HFFc6 (cell line): ENCODE results near the gene SCUBE1. TPM values are rescaled to one million over a fixed set of nuclear protein-coding genes. Genes with fewer than 3 reads are reported as not detected.

ENCODE experiments used
- DNase-seq: peaks from one replicate; pipeline ENCODE4 v3.0.0-alpha.2; 2018
- H3K27ac Mint-ChIP-seq: 2 replicates; pipeline ENCODE4 v1.8.0; 2020; ENCODE audit warnings: mild to moderate bottlenecking, mixed read lengths
- H3K27me3 Mint-ChIP-seq: 2 replicates; pipeline ENCODE4 v1.8.0; 2021; ENCODE audit warnings: mild to moderate bottlenecking, moderate library complexity, mixed read lengths; ENCODE audit not compliant: insufficient read depth
- H3K36me3 Mint-ChIP-seq: 2 replicates; pipeline ENCODE4 v1.8.0; 2021; ENCODE audit warnings: low read depth, mixed read lengths
- H3K4me1 Mint-ChIP-seq: 2 replicates; pipeline ENCODE4 v1.8.0; 2020; ENCODE audit warnings: low read depth, mixed read lengths
- H3K4me3 Mint-ChIP-seq: 2 replicates; pipeline ENCODE4 v1.8.0; 2020; ENCODE audit warnings: mild to moderate bottlenecking, moderate library complexity, mixed read lengths
- H3K9me3 Mint-ChIP-seq: 2 replicates; pipeline ENCODE4 v1.8.0; 2020; ENCODE audit warnings: mild to moderate bottlenecking, mixed read lengths
- total RNA-seq, 6 experiments: library from RNA; stranded (reverse); fragmentation: NEBNext Ultra II Directional; extraction: Animal tissue kit (Norgen Biotek cat#: 25700); gene quantifications; 2 replicates in 1 of 6; 3 replicates in 5 of 6; pipeline ENCODE4 v1.2.3, GENCODE V29; 2021
- TF ChIP-seq, protein P1 (sequence below): fragments of 200-600 bp; sonication (generic); IDR thresholded peaks from 2 replicates; pipeline ENCODE4 v1.5.0; 2021; ENCODE audit warnings: antibody characterized with exemption, mild to moderate bottlenecking

The SCUBE1 gene
- total RNA-seq, 6 experiments from 2014 or later = not detected

- Mint-ChIP-seq H3K4me1 (no peaks in the 10 kb centered on the region), H3K4me3 (no peak overlapping the region), H3K36me3 (no peaks in the 10 kb centered on the region), H3K27me3 (peaks cover 74% of the 10 kb centered on the region), H3K27ac (no peak overlapping the region), H3K9me3 (no peaks in the 10 kb centered on the region)
- TF ChIP-seq, protein P1, sequence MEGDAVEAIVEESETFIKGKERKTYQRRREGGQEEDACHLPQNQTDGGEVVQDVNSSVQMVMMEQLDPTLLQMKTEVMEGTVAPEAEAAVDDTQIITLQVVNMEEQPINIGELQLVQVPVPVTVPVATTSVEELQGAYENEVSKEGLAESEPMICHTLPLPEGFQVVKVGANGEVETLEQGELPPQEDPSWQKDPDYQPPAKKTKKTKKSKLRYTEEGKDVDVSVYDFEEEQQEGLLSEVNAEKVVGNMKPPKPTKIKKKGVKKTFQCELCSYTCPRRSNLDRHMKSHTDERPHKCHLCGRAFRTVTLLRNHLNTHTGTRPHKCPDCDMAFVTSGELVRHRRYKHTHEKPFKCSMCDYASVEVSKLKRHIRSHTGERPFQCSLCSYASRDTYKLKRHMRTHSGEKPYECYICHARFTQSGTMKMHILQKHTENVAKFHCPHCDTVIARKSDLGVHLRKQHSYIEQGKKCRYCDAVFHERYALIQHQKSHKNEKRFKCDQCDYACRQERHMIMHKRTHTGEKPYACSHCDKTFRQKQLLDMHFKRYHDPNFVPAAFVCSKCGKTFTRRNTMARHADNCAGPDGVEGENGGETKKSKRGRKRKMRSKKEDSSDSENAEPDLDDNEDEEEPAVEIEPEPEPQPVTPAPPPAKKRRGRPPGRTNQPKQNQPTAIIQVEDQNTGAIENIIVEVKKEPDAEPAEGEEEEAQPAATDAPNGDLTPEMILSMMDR = no peak
- DNase-seq = no peak
Measured at GRCh38 chr22:43255299-43255698, 87.9 kb downstream of the SCUBE1 start.

GRCh38 chr22:43253839-43254238 is 89.3 kb downstream of the SCUBE1 start:
- no peak overlapping the region for H3K4me3 Mint-ChIP-seq
- TF ChIP-seq, protein P1 = no peak

GRCh38 chr22:43252319-43252718 is 90.9 kb downstream of the SCUBE1 start:
- DNase-seq = no peak
- no peaks in the 10 kb centered on the region for H3K4me1 Mint-ChIP-seq
- H3K4me3 Mint-ChIP-seq = no peak overlapping the region
- TF ChIP-seq, protein P1 = no peak
- H3K9me3 Mint-ChIP-seq = no peaks in the 10 kb centered on the region
- peaks cover 69% of the 10 kb centered on the region for H3K27me3 Mint-ChIP-seq
- H3K27ac Mint-ChIP-seq = no peak overlapping the region
- no peaks in the 10 kb centered on the region for H3K36me3 Mint-ChIP-seq

More at GRCh38 chr22:43253839-43254238, 89.3 kb downstream of the SCUBE1 start:
- Mint-ChIP-seq H3K36me3 (no peaks in the 10 kb centered on the region), H3K9me3 (no peaks in the 10 kb centered on the region), H3K4me1 (no peaks in the 10 kb centered on the region), H3K27ac (no peak overlapping the region), H3K27me3 (peaks cover 72% of the 10 kb centered on the region)
- DNase-seq = no peak

- TF ChIP-seq, protein P1 = no peak
- Mint-ChIP-seq H3K4me3 (no peak overlapping the region), H3K9me3 (no peaks in the 10 kb centered on the region), H3K27ac (no peak overlapping the region), H3K27me3 (peaks cover 67% of the 10 kb centered on the region), H3K36me3 (no peaks in the 10 kb centered on the region), H3K4me1 (no peaks in the 10 kb centered on the region)
- no peak for DNase-seq
Measured at GRCh38 chr22:43249789-43250471, 93.2 kb downstream of the SCUBE1 start.

DNA sequence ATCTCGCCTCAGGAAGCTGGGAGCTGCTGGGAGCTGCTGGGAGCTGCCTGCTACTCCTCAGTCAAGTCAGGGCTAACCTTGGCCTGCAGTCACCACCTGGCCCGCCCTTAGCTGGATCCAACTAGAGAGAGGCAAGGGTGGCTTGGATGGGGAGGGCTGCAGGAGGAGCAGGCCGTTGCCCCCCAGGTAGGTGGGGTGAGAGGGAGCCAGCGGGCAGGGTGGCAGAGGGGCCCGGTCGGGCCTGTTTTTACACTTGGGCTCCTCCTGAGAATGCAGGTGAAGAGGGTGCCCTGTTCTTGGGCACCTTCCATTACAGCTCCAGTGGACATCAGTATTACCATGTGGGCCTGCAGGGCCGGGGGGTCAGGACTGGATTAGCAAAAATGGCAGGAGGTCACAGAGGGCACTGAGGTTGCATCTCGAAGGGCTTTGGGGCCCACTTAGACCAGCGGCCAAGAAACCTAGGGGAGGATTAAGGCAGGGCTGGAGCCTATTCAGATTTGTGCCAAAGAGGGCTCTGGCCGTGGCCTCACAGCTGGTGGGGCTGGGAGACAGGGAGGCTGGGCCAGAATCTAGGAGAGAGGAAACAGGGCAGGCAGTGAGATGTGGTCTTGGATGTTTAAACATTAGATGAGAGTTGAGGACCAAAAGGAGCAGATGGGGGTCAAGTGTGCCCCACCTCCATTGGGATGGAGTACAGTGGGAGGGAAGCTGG is 95.5 kb downstream of the SCUBE1 start:
- Mint-ChIP-seq H3K27ac (no peak overlapping the region), H3K4me3 (no peak overlapping the region)

More for the DNA sequence above, 95.5 kb downstream of the SCUBE1 start:
- Mint-ChIP-seq H3K9me3 (no peaks in the 10 kb centered on the region), H3K36me3 (no peaks in the 10 kb centered on the region), H3K4me1 (no peaks in the 10 kb centered on the region), H3K27me3 (peaks cover 59% of the 10 kb centered on the region)
- no peak for DNase-seq
- TF ChIP-seq, protein P1 = no peak
